ENCODE data around the gene NR5A1.

NR5A1 gene

DNA sequence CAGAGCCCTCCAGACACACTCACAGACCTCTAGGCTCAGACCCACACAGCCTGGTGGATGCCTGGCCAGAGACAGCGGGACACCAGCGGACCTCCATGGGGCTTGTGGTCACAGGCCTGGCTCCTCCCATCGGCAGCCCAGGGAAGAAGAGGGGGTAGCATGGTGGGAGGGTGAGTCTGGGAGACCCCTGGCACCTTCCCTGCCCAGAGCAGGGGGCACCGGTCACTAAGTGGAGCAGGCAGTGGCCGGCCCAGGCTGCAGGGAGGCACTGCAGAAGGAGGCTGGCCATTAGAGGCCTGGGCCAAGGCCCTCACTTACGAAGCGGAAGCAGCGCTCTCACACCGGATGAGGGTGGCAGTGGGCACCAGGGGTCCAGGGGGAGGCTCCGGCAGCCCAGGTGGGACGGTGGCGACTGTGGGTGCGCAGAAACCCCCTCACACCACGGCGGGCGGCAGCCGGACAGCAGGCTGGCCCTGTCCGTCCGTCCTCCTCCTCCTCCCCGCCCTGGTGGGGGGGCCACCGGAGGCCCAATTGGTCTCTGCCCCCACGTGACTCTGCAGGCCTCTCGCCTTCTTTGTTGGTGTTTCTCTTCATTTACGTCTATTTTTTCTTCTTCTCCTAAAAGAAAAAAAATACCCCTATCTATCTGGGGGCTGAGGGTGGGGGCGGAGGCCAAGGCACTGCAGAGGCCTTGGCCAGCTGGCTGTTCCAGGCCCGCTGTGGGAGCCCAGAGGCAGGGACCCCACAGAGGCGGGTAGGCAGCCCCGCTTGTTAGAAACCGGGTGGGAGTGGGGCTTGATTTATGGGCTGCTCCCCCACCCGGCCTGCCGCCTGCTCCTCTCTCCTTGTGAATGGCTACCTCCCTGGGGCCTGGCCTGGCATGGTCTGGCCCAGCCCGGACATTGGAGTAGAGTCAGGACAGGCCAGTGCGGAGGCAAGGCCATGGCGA lies at the start of gene NR5A1:
Gene NR5A1, minus strand, starts transcription at position 469 of the 949 bp plus-strand sequence. CDS start 4,004 bp downstream, outside the sequence.
- Histone ChIP-seq H3K9me2 (replicated peaks; ENCODE audit: low read depth, low read length) (no peaks in the 10 kb centered on the region), H3K9ac (ENCODE audit: low read depth, low read length, poor library complexity, severe bottlenecking) (no peak within 1 kb of the TSS), H3F3A (ENCODE audit: low read depth) (no peaks in the 10 kb centered on the region), H3K27me3 (ENCODE audit: insufficient read depth, low read length, poor library complexity, severe bottlenecking) (no peaks in the 10 kb centered on the region), H3K36me3 (ENCODE audit: insufficient read depth, low read length) (no peaks in the 10 kb centered on the region), H2AFZ (ENCODE audit: low read length) (no peak within 1 kb of the TSS), H3K79me2 (ENCODE audit: insufficient read depth, low read length) (no peaks in the 10 kb centered on the region), H3K9me3 (ENCODE audit: insufficient read depth, low read depth, low read length) (no peaks in the 10 kb centered on the region), H4K20me1 (ENCODE audit: insufficient read depth, low read length, poor library complexity, severe bottlenecking) (no peaks in the 10 kb centered on the region), H3K4me3 (ENCODE audit: low read length, poor library complexity, severe bottlenecking) (no peak within 1 kb of the TSS), H3K4me2 (ENCODE audit: low read depth, low read length, poor library complexity, severe bottlenecking) (no peak within 1 kb of the TSS), H3K4me1 (ENCODE audit: insufficient read depth, low read length, poor library complexity, severe bottlenecking) (no peaks in the 10 kb centered on the region)
- TF ChIP-seq, protein P1, sequence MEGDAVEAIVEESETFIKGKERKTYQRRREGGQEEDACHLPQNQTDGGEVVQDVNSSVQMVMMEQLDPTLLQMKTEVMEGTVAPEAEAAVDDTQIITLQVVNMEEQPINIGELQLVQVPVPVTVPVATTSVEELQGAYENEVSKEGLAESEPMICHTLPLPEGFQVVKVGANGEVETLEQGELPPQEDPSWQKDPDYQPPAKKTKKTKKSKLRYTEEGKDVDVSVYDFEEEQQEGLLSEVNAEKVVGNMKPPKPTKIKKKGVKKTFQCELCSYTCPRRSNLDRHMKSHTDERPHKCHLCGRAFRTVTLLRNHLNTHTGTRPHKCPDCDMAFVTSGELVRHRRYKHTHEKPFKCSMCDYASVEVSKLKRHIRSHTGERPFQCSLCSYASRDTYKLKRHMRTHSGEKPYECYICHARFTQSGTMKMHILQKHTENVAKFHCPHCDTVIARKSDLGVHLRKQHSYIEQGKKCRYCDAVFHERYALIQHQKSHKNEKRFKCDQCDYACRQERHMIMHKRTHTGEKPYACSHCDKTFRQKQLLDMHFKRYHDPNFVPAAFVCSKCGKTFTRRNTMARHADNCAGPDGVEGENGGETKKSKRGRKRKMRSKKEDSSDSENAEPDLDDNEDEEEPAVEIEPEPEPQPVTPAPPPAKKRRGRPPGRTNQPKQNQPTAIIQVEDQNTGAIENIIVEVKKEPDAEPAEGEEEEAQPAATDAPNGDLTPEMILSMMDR (conservative IDR thresholded peaks at IDR 0.05; ENCODE audit: low read length) = no peak
- TF ChIP-seq EZH2phosphoT487 (IDR thresholded peaks at IDR 0.05; ENCODE audit: borderline replicate concordance) = no peak

- Histone ChIP-seq H4K20me1 (ENCODE audit: insufficient read depth, low read length, poor library complexity, severe bottlenecking) (no peaks in the 10 kb centered on the region), H3K9ac (ENCODE audit: low read depth, low read length, poor library complexity, severe bottlenecking) (no peak overlapping the region), H3K4me2 (ENCODE audit: low read depth, low read length, poor library complexity, severe bottlenecking) (no peak overlapping the region), H3K4me1 (ENCODE audit: insufficient read depth, low read length, poor library complexity, severe bottlenecking) (peaks cover 8% of the 10 kb centered on the region), H3K9me3 (ENCODE audit: insufficient read depth, low read depth, low read length) (no peaks in the 10 kb centered on the region), H2AFZ (ENCODE audit: low read length) (no peak overlapping the region), H3K27me3 (ENCODE audit: insufficient read depth, low read length, poor library complexity, severe bottlenecking) (no peaks in the 10 kb centered on the region), H3F3A (ENCODE audit: low read depth) (no peaks in the 10 kb centered on the region), H3K4me3 (ENCODE audit: low read length, poor library complexity, severe bottlenecking) (no peak overlapping the region), H3K79me2 (ENCODE audit: insufficient read depth, low read length) (no peaks in the 10 kb centered on the region), H3K36me3 (ENCODE audit: insufficient read depth, low read length) (no peaks in the 10 kb centered on the region), H3K9me2 (replicated peaks; ENCODE audit: low read depth, low read length) (no peaks in the 10 kb centered on the region)
- TF ChIP-seq, protein P1 (conservative IDR thresholded peaks at IDR 0.05; ENCODE audit: low read length) = no peak
- no peak for TF ChIP-seq EZH2phosphoT487 (IDR thresholded peaks at IDR 0.05; ENCODE audit: borderline replicate concordance)
Measured at GRCh38 chr9:124555043-124555442, 47.8 kb upstream of the NR5A1 start.

DNA sequence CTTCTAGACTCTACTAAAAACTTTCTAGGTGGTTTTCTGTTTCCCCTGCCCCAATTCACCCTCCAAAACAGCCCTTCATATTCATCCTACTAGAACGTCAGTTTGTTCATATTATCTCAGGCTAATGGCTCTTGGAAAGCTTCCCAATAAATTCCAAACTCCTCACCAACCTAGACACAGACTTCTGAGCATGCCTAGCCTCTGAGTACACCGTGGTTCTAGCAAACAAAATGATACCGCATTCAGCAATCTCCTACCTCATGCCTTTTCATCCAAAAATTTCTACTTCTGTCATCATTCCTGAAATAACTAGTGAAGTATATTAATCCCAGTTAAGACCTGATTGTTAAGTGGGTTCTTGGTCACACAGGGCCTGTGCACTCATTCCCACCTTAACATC lies 46.5 kb upstream of the NR5A1 start:
- Histone ChIP-seq H3K9me2 (replicated peaks; ENCODE audit: low read depth, low read length) (no peaks in the 10 kb centered on the region), H3F3A (ENCODE audit: low read depth) (no peaks in the 10 kb centered on the region), H3K9me3 (ENCODE audit: insufficient read depth, low read depth, low read length) (no peaks in the 10 kb centered on the region), H3K4me2 (ENCODE audit: low read depth, low read length, poor library complexity, severe bottlenecking) (no peak overlapping the region), H3K27me3 (ENCODE audit: insufficient read depth, low read length, poor library complexity, severe bottlenecking) (no peaks in the 10 kb centered on the region), H4K20me1 (ENCODE audit: insufficient read depth, low read length, poor library complexity, severe bottlenecking) (no peaks in the 10 kb centered on the region), H3K36me3 (ENCODE audit: insufficient read depth, low read length) (no peaks in the 10 kb centered on the region), H3K79me2 (ENCODE audit: insufficient read depth, low read length) (no peaks in the 10 kb centered on the region), H3K4me1 (ENCODE audit: insufficient read depth, low read length, poor library complexity, severe bottlenecking) (peaks cover 14% of the 10 kb centered on the region), H3K4me3 (ENCODE audit: low read length, poor library complexity, severe bottlenecking) (no peak overlapping the region), H2AFZ (ENCODE audit: low read length) (no peak overlapping the region), H3K9ac (ENCODE audit: low read depth, low read length, poor library complexity, severe bottlenecking) (no peak overlapping the region)
- TF ChIP-seq, protein P1 (conservative IDR thresholded peaks at IDR 0.05; ENCODE audit: low read length) = no peak
- TF ChIP-seq EZH2phosphoT487 (IDR thresholded peaks at IDR 0.05; ENCODE audit: borderline replicate concordance) = no peak
